Neutrophil (primary cell): ENCODE results near the gene NEAT1.
A peak's percentile ranks its signal among the peaks of the same experiment; 100 is the strongest.

ENCODE experiments used
- H3K27ac ChIP-seq: fragments of 200-600 bp; sonication (generic); 2 replicates; pipeline ENCODE4 v1.5.1; 2016; ENCODE audit warnings: mild to moderate bottlenecking, moderate library complexity
- H3K27me3 ChIP-seq: fragments of 200-600 bp; sonication (generic); 2 replicates; pipeline ENCODE4 v1.6.0; 2016; ENCODE audit warnings: mild to moderate bottlenecking
- H3K36me3 ChIP-seq: fragments of 200-600 bp; sonication (generic); 2 replicates; pipeline ENCODE4 v1.5.1; 2017
- H3K4me1 ChIP-seq, 2 experiments: fragments of 200-600 bp in 1 of 2; sonication (generic) in 1 of 2; 1 replicate in 1 of 2; 2 replicates in 1 of 2; pipeline versions ENCODE4 v1.5.1 to v1.6.1; 2013 to 2016; ENCODE audit warnings: low read depth in 1 of 2, low read length in 1 of 2, mild to moderate bottlenecking in 1 of 2, moderate library complexity in 1 of 2; ENCODE audit not compliant: control insufficient read depth in 1 of 2, insufficient read depth in 1 of 2
- H3K4me3 ChIP-seq, 2 experiments: fragments of 200-600 bp in 1 of 2; sonication (generic) in 1 of 2; 1 replicate in 1 of 2; 2 replicates in 1 of 2; pipeline ENCODE4 v1.5.1; 2013 to 2016; ENCODE audit warnings: low read depth in 1 of 2, low read length in 1 of 2, mild to moderate bottlenecking in 1 of 2, moderate library complexity in 1 of 2
- H3K9me3 ChIP-seq: fragments of 200-600 bp; sonication (generic); 2 replicates; pipeline ENCODE4 v1.5.1; 2016
- CTCF ChIP-seq: fragments of 200-600 bp; sonication (generic); IDR thresholded peaks from 2 replicates; pipeline ENCODE4 v1.5.1; 2016; ENCODE audit warnings: antibody characterized with exemption

The NEAT1 gene

DNA sequence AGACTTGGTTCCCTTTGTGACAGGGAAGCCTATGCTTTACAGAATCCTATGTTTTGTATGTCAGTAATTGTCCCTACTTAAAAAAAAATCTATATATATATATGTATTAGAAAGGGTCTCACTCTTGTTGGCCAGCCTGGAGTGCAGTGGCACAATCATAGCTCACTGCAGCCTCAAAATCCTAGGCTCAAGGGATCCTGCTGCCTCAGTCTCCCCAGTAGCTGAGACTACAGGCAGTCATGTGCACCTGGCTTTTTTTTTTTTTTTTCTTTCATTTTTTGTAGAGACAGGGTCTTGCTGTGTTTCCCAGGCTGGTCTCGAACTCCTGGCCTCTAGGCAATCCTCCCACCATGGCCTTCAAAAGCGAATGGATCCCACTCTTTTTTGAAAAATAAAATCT is 2.1 kb upstream of the NEAT1 start:
- no peak for TF ChIP-seq CTCF
- no peaks in the 10 kb centered on the region for H3K27me3 ChIP-seq
- peak overlapping the region; percentile 93 to 95 for H3K4me3 ChIP-seq
- no peaks in the 10 kb centered on the region for H3K9me3 ChIP-seq
- peak overlapping the region; percentile 97 for H3K27ac ChIP-seq
- peaks cover 11% of the 10 kb centered on the region for H3K36me3 ChIP-seq
- H3K4me1 ChIP-seq: peaks cover 38 to 66% of the 10 kb centered on the region in 2 experiments

DNA sequence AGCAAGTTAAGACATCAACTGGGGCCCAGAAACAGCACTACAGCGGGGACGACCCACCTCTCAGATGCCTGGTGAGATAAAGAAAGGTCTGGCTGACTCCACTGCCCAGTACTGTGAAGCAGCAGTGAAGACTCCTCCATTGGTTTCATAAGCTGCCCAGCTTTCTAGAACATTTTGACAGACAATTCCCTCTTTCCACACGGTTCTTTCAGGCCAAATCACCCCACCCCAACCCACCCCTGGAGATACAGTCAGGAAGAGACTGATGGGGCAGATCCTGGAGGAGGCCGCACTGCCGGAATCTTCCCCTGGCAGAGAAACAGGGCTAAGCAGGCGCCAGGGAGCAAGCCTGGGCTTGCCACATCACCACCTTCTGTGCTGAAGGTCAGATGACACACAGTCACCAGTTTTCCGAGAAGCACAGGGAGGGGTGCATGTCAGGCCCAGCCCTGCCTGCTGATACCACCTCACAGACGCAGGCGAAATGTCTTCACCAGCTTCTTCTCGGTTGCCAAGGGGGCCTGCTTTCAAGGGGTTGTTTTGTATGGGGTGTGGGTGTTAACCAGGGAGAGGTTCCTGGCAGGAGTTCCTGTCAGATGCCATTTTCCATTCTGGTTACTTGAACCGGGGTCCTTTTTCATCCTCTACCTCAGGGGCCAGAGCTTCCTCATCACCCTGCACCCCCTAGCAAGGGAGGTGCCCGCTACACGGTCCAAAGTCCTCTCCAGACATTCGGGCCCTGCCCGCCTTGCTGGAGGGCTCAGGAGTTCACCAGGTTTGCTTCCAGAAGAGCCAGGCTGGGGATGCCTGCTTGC is 1.4 kb upstream of the NEAT1 start:
- Histone ChIP-seq H3K36me3 (peaks cover 11% of the 10 kb centered on the region), H3K9me3 (no peaks in the 10 kb centered on the region), H3K4me1 (peaks cover 32 to 61% of the 10 kb centered on the region in 2 experiments), H3K27me3 (no peaks in the 10 kb centered on the region), H3K4me3 (peak overlapping the region; percentile 93 to 95), H3K27ac (peak overlapping the region; percentile 97)
- peak; percentile 55 for TF ChIP-seq CTCF

GRCh38 chr11:65421794-65422632 is 585 bp upstream of the NEAT1 start:
- peaks cover 31 to 61% of the 10 kb centered on the region in 2 experiments for H3K4me1 ChIP-seq

DNA sequence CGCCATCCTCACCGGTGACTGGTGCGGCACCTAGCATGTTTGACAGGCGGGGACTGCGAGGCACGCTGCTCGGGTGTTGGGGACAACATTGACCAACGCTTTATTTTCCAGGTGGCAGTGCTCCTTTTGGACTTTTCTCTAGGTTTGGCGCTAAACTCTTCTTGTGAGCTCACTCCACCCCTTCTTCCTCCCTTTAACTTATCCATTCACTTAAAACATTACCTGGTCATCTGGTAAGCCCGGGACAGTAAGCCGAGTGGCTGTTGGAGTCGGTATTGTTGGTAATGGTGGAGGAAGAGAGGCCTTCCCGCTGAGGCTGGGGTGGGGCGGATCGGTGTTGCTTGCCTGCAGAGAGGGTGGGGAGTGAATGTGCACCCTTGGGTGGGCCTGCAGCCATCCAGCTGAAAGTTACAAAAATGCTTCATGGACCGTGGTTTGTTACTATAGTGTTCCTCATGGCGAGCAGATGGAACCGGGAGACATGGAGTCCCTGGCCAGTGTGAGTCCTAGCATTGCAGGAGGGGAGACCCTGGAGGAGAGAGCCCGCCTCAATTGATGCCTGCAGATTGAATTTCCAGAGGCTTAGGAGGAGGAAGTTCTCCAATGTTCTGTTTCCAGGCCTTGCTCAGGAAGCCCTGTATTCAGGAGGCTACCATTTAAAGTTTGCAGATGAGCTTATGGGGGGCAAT is 1.1 kb downstream of the NEAT1 start:
- Histone ChIP-seq H3K4me3 (peak overlapping the region; percentile 93 to 95), H3K27ac (peak overlapping the region; percentile 97), H3K9me3 (no peaks in the 10 kb centered on the region), H3K4me1 (peaks cover 31 to 61% of the 10 kb centered on the region in 2 experiments), H3K27me3 (no peaks in the 10 kb centered on the region), H3K36me3 (peaks cover 33% of the 10 kb centered on the region)
- TF ChIP-seq CTCF: no peak

More at GRCh38 chr11:65421794-65422632, 585 bp upstream of the NEAT1 start:
- TF ChIP-seq CTCF: peak; percentile 33
- Histone ChIP-seq H3K36me3 (peaks cover 19% of the 10 kb centered on the region), H3K27me3 (no peaks in the 10 kb centered on the region), H3K27ac (peak overlapping the region; percentile 97), H3K4me3 (peak overlapping the region; percentile 93 to 95), H3K9me3 (no peaks in the 10 kb centered on the region)
